Endothelial cell of umbilical vein (primary cell): ENCODE results near the gene POLR3B.

Experiments
- CTCF ChIP-seq, 2 donors: IDR thresholded peaks; 1 replicate in 1 of 2; 2 replicates in 1 of 2; pipeline ENCODE4 v1.5.1; 2011; ENCODE audit warnings: low read length in 2 of 2, mild to moderate bottlenecking in 2 of 2, moderate library complexity in 2 of 2, control low read depth in 1 of 2, inconsistent platforms in 1 of 2, low read depth in 1 of 2; ENCODE audit not compliant: insufficient read depth in 1 of 2; ENCODE audit errors: extremely low read depth in 1 of 2
- EZH2 ChIP-seq: IDR thresholded peaks from 2 replicates; pipeline ENCODE4 v1.6.1; 2012; ENCODE audit warnings: borderline replicate concordance, low read depth, mild to moderate bottlenecking, moderate library complexity, low read length, inconsistent platforms; ENCODE audit not compliant: severe bottlenecking
- FOS ChIP-seq: IDR thresholded peaks from 2 replicates; pipeline ENCODE4 v1.6.1; 2011; ENCODE audit warnings: mild to moderate bottlenecking, low read length, moderate library complexity, borderline replicate concordance; ENCODE audit not compliant: insufficient read depth
- GATA2 ChIP-seq: IDR thresholded peaks from 2 replicates; pipeline ENCODE4 v1.7.0; 2011; ENCODE audit warnings: low read depth, mild to moderate bottlenecking, moderate library complexity, mixed read lengths, low read length; ENCODE audit not compliant: insufficient read length, insufficient read depth
- JUN ChIP-seq: IDR thresholded peaks from 2 replicates; pipeline ENCODE4 v1.6.1; 2011; ENCODE audit warnings: borderline replicate concordance, low read depth; ENCODE audit not compliant: insufficient read length, insufficient read depth
- MYC ChIP-seq: IDR thresholded peaks from one replicate; pipeline ENCODE4 v1.6.1; 2011; ENCODE audit warnings: mild to moderate bottlenecking, low read depth, low read length
- POLR2A ChIP-seq: IDR thresholded peaks from 2 replicates; pipeline ENCODE4 v1.6.1; 2012; ENCODE audit warnings: low read depth, mild to moderate bottlenecking, control low read depth, low read length
- POLR2AphosphoS5 ChIP-seq: IDR thresholded peaks from 2 replicates; pipeline ENCODE4 v1.6.1; 2012; ENCODE audit warnings: low read depth, mild to moderate bottlenecking, control low read depth, low read length, moderate library complexity; ENCODE audit not compliant: insufficient read depth
- TF ChIP-seq, protein P1 (sequence below): IDR thresholded peaks from 2 replicates; pipeline ENCODE4 v1.6.1; 2011; ENCODE audit not compliant: insufficient read depth, insufficient read length

DNA sequence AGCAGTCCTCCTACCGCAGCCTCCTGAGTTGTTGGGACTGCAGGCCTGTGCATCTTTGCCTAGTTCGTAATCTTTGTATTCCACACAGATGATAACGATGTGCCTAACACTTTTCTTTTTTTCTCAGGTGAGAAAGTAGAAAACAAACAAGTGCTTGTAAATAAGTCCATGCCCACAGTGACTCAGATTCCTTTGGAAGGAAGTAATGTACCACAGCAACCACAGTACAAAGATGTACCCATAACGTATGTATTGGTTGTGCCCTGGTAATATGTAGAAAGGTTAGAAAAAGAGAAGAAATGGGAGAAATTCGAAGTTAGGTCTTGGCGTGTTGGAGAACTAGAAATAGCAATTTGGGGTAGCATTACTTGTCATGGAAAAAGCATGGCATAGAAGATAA, 101.6 kb downstream of the POLR3B start:
- TF ChIP-seq, protein P1, sequence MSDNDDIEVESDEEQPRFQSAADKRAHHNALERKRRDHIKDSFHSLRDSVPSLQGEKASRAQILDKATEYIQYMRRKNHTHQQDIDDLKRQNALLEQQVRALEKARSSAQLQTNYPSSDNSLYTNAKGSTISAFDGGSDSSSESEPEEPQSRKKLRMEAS, result no peak
- TF ChIP-seq CTCF (IDR thresholded peaks at IDR 0.05; ENCODE audit: extremely low read depth in 1 of 2, insufficient read depth in 1 of 2, low read depth in 1 of 2, low read length in 2 of 2), result no peak
- no peak for TF ChIP-seq EZH2
- TF ChIP-seq FOS, result no peak
- TF ChIP-seq POLR2A, result no peak
- TF ChIP-seq MYC, result no peak
- no peak for TF ChIP-seq POLR2AphosphoS5
- TF ChIP-seq JUN, result no peak
- TF ChIP-seq GATA2, result no peak
